Activated effector memory CD4-positive, alpha-beta T cell treated with Interleukin-2 at 50 U/mL for 16 hours (primary cell): ENCODE measurements around the gene TYRP1.

Source experiments
- DNase-seq: peaks from one replicate; pipeline ENCODE4 v3.0.0-alpha.2; 2020

Gene TYRP1

DNA sequence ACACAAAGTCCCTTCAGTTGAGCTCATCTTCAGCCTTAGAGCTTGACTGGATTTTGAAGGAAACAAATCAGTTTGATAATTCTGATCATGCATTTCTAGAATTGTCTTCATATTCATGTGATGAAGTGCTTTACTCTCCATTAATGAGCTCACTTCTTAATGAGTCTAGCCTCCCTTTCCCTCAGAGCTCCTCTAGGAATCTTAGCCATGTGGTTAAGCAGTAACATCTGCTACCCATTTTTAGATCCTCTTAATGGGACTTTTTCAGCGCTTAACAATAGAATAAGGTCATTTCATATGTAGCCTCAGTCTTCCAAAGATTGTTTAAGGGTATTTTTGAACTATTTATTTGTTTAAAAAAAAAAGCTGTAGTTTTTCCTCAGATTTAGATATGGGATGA lies 44.7 kb downstream of the TYRP1 start:
- DNase-seq, result no peak

DNA sequence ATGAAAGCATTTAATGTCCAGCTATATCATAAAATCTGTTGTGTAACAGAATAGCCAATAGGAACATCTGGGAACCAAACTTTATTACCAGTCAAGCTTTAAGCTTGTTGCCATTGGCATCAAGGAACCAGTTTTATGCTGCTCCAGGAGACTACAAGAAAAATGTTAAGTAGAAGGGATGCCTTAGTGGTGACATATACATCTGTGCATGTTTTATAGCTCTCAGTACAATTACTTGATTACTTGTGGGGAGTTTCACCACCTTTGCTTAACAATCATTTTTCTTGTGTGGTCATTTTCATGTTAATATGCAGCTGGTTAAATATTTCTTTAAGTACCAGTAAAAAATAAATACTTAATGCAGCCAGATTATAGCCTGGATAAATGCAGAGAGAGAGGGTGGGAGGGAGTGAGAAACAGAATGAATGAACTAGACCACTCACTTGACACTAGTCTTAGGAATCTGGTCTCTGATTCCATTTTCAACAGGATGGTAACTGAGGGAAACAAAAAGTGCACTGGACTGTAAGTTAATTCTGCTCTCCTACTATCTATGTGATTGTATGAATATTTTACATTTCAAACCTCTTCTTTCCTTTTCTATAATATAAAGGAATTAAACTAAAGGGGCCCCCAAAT lies 45.9 kb downstream of the TYRP1 start:
- no peak for DNase-seq

DNA sequence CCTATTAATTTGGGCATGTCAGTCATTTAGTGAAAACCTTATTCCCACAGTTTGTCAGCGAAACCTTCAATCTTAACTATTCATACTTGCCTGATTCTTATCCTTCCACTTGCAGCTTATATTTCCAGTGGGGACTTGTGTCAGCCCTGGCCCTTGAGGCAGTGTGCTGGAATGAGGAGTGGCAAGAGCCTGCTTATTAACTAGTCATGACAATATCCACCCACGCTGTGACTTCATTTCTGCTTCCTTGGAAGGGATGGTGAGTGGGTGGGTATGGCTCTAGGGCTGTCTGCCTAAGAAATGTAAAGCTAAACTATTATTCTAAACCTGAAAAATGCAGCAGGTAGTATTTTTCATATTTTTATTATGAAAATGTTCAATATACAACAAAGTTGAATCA lies 47.7 kb downstream of the TYRP1 start:
- no peak for DNase-seq

DNA sequence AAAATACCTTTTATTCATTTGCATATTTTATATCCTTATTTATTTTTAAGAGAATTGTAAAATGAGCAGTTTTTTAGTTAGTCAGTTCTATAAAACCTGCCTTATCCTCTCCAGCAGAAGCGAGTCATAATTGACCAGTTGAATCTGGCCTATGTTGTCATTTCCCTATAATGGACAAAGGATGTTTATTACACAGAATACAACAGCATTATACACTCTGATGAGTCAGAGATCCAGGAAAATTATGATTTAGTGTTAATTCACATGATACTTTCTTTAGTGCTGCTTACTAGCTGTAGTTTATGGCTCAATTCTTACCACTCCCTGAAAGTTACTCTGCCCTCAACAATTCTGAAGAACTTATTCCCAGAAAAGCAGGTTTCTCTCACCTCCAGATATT lies 54.8 kb downstream of the TYRP1 start:
- no peak for DNase-seq

DNA sequence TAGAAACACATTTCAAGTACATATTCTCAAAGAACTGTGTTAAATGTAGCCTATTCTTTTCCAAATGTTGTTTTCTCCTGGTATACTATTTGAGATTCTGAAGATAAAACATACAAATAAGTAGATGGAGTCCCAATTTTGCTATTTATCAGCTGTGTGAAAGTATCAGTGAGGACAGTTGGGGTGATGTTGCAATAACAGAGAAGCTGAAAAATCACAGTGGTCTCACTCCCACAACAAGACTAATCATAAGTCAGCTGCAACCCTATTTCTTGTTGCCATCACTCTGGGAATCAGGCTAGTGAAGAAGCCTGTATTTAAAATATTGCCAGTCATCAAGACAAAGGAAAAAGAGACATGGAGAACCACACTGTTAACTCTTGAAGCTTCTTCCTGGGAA lies 55.8 kb downstream of the TYRP1 start:
- no peak for DNase-seq

DNA sequence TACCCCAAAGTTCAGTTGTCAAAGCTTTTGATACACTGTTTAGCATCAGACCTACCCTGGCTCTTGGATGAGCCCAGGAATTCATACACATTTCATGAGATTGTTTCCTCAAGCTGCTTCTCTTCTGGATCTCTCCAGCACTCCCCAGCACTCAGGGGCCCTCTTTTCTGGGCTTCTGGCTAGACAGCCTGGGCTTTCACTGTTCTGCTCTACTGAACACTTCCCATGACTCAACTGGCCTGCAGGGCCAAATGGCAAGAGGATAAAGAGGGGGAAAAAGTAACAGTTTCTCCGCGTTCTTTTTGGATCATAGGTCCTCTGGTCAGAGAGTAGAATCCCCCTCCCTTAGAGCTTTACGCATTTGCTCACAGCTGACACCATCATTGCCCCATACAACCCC lies 60.7 kb downstream of the TYRP1 start:
- DNase-seq, result no peak

DNA sequence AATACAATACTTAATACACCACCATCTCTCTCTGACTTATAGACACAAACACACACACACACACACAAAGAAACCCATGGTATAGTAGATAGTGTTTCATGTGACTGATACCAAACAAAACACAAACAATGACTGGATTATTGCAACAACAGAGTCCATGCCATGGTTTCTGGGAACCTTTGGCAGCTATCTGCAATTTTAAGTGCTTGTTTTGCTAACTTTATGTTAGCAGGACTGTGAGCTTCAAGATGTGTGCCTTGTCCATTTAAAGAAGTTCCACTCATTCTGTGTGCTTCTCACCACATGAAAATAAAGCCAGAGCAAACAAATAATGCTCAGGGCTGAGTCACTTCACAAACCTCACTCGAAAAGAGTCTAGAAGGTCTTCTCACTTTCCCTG lies 66.6 kb downstream of the TYRP1 start:
- no peak for DNase-seq
